Right lobe of liver (tissue), 6 donors: Measurements from ENCODE around the gene LRRC10. TPM values are rescaled to one million over a fixed set of nuclear protein-coding genes. Genes with fewer than 3 reads are reported as not detected.

Experiments used
- ATAC-seq, 4 donors: fragments of 200-7000 bp; cut with Tn5 transposase; one replicate each; pipeline ENCODE4 v1.9.1; 2020; ENCODE audit warnings: mild to moderate bottlenecking in 4 of 4, moderate library complexity in 4 of 4
- DNase-seq, 3 donors: peaks; one replicate each; pipeline ENCODE4 v3.0.0-alpha.2; 2020
- H3K27ac ChIP-seq, 3 donors: fragments of 200-600 bp; one replicate each; pipeline ENCODE4 v1.8.0; 2022
- H3K27me3 ChIP-seq, 2 donors: fragments of 200-600 bp; one replicate each; pipeline ENCODE4 v1.8.0; 2022
- H3K36me3 ChIP-seq, 4 donors: fragments of 200-600 bp; sonication (generic) in 1 of 4; one replicate each; pipeline versions ENCODE4 v1.5.1 to v1.8.0; 2017 to 2022; ENCODE audit warnings: control low read depth in 1 of 4
- H3K4me1 ChIP-seq, 4 donors: fragments of 200-600 bp; sonication (generic) in 1 of 4; one replicate each; pipeline versions ENCODE4 v1.5.1 to v1.8.0; 2017 to 2022; ENCODE audit warnings: control low read depth in 1 of 4
- H3K4me3 ChIP-seq, 3 donors: fragments of 200-600 bp; one replicate each; pipeline ENCODE4 v1.8.0; 2022
- H3K9me3 ChIP-seq, 4 donors: fragments of 200-600 bp; sonication (generic) in 1 of 4; one replicate each; pipeline versions ENCODE4 v1.5.1 to v1.8.0; 2017 to 2022; ENCODE audit warnings: control low read depth in 1 of 4
- POLR2A ChIP-seq: fragments of 450-650 bp; IDR thresholded peaks from one replicate; pipeline ENCODE4 v1.6.1; 2017; ENCODE audit warnings: antibody characterized with exemption, mild to moderate bottlenecking
- WGBS: methylation state at CpG from one replicate; pipeline ENCODE4 v1.1.6; 2018; ENCODE audit warnings: low coverage, low lambda C conversion rate; ENCODE audit not compliant: insufficient coverage; ENCODE audit errors: missing lambda C conversion rate; 5-methylcytosine and 5-hydroxymethylcytosine counted together
- intact Hi-C, 2 donors: fragments of 100-400 bp; cut with DNase I; formaldehyde crosslinking; loops; one replicate each; pipeline versions ENCODE4 v1.11.2 to v1.14.1; 2022
- total RNA-seq, 6 experiments: library from RNA; depleted of rRNA in 2 of 6; stranded (reverse); fragments of >200 nt in 2 of 6; fragmentation: NEBNext Ultra II Directional in 3 of 6; extraction: Animal tissue kit (Norgen Biotek cat#: 25700) in 3 of 6; gene quantifications; one replicate each; pipeline versions ENCODE4 v1.1.0 to v1.2.4, GENCODE V29; 2016 to 2023
- TF ChIP-seq, protein P1 (sequence below), 4 donors: fragments of 200-600 bp in 3 of 4; fragments of 450-650 bp in 1 of 4; IDR thresholded peaks; one replicate each; pipeline versions ENCODE4 v1.5.1 to v1.8.0; 2016 to 2022; ENCODE audit warnings: antibody characterized with exemption in 4 of 4, mild to moderate bottlenecking in 2 of 4
- donor health status: DM: no; HTN: yes; CAD: no.
- donor health status: DM: no; HTN: no; CAD: no.
- donor health status: DM: no; HTN: no; CAD: no.
- donor health status: DM: no; HTN: yes; CAD: no.
- donor health status: DM: no; HTN: yes; CAD: no.

Gene LRRC10
- total RNA-seq, 6 experiments from 2014 or later = not detected

DNA sequence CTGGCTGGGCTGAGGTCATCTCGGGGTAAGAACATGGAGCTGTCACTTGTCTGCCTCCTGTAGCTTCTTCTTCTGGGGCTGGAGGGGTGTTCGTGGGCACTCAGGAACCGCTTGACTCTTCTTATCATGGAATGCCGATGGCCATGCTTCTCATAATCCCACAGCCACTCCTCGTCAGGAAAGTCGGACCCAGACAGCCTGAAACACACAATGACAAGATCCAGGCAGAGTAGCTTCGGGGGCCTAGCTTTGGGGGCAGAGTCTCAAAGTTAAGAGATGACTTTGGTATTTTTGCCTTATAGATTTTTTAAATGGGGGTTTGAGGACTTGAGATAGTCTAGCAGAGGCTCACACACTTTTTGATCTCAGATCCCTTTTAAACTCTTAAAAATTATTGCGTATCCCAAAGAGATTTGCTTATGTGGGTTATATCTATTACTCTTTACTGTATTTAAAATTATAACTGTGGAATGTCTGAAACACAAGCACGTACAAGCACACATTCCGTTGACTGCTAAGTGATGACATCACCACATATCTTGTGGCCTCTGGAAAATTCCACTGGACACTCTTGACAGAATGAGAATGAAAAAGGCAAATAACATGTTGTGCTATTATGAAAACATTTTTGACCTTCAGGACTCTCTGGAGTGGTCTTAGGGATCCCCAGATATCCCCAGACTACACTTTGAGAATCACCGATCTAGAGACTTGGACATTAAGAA lies 45.1 kb upstream of the LRRC10 start:
- H3K4me3 ChIP-seq = no peak overlapping the region
- TF ChIP-seq POLR2A = no peak
- TF ChIP-seq, protein P1, sequence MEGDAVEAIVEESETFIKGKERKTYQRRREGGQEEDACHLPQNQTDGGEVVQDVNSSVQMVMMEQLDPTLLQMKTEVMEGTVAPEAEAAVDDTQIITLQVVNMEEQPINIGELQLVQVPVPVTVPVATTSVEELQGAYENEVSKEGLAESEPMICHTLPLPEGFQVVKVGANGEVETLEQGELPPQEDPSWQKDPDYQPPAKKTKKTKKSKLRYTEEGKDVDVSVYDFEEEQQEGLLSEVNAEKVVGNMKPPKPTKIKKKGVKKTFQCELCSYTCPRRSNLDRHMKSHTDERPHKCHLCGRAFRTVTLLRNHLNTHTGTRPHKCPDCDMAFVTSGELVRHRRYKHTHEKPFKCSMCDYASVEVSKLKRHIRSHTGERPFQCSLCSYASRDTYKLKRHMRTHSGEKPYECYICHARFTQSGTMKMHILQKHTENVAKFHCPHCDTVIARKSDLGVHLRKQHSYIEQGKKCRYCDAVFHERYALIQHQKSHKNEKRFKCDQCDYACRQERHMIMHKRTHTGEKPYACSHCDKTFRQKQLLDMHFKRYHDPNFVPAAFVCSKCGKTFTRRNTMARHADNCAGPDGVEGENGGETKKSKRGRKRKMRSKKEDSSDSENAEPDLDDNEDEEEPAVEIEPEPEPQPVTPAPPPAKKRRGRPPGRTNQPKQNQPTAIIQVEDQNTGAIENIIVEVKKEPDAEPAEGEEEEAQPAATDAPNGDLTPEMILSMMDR (IDR thresholded peaks at IDR 0.05) = no peak
- H3K4me1 ChIP-seq = no peaks in the 10 kb centered on the region
- DNase-seq = no peak
- 64% methylated on average over 4 of the region's 11 CpGs for WGBS
- peak in 1 of 4 donors; percentile 32 for ATAC-seq
- no peaks in the 10 kb centered on the region for H3K27me3 ChIP-seq
- H3K9me3 ChIP-seq = no peaks in the 10 kb centered on the region
- H3K36me3 ChIP-seq = no peaks in the 10 kb centered on the region
- peak overlapping the region in 2 of 3 donors; percentile 2 to 33 for H3K27ac ChIP-seq
- intact Hi-C loops = no loop called here

DNA sequence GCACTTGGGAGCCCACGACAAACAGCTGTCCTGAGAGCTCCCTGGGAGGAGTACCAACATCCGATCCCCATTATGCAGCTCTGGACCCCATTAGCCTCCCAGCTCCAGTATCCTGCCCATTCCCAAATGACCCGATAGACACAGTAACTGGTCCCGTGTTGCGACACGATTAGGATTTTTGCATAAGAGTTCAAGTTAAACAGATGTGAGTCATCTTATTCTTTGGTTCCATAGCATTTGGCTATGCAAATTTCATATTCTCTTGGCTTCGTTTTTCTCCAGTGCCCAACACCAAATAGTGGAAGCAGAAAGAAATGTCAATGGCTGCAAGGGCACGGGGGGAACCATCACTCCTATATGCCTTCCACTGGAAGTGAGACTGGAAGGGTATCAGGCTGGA lies 43.0 kb upstream of the LRRC10 start:
- WGBS = 71% methylated on average over 7 of the region's 8 CpGs
- H3K27ac ChIP-seq = no peak overlapping the region
- intact Hi-C loops = no loop called here
- H3K27me3 ChIP-seq = no peaks in the 10 kb centered on the region
- H3K4me3 ChIP-seq = no peak overlapping the region
- no peak for DNase-seq
- TF ChIP-seq, protein P1 (IDR thresholded peaks at IDR 0.05) = no peak
- H3K9me3 ChIP-seq = no peaks in the 10 kb centered on the region
- no peaks in the 10 kb centered on the region for H3K36me3 ChIP-seq
- no peak for ATAC-seq
- no peaks in the 10 kb centered on the region for H3K4me1 ChIP-seq

DNA sequence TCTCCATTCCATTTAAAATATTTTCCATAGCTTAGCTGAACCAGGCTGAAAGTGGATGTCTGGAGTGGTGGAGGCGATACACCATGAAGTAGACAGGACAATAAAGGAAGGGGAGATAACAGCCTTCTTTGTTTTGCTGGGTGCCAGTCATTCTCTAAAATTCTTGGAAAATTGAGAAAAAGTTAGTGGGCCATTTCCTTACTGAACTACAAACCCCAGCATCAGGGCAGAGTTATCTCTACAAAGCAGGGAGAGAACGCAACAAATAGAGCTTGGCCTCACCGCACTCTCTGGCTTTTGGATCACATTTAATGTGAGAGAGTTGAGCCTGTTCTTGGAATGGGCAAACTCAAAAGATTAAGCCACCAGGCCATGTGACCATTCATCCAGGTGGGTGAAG lies 41.2 kb upstream of the LRRC10 start:
- intact Hi-C loops = no loop called here
- no peak overlapping the region for H3K4me3 ChIP-seq
- H3K4me1 ChIP-seq = no peaks in the 10 kb centered on the region
- no peaks in the 10 kb centered on the region for H3K36me3 ChIP-seq
- no peak for DNase-seq
- H3K9me3 ChIP-seq = no peaks in the 10 kb centered on the region
- WGBS = 83% methylated on average over 3 of the region's 3 CpGs
- no peaks in the 10 kb centered on the region for H3K27me3 ChIP-seq
- no peak overlapping the region for H3K27ac ChIP-seq
- ATAC-seq = no peak
- TF ChIP-seq POLR2A = no peak
- TF ChIP-seq, protein P1 (IDR thresholded peaks at IDR 0.05) = no peak

DNA sequence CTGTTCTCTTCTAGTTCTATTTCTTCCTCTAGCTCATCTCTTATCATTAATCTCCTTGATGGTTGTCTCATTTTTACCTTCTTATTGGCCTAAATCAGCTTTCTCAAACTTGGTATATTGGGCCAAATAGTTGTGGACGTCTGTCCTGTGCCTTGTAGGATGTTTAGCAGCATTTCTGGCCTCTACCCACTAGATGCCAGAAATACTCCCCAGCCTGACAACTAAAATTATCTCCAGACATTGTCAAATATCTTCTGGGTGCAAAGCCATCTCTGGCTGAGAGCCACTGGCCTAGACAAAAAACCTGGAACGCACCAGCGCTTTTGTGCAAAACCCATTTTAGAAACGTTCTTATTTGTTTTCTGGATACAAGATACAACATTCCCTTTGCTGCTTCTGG lies 38.8 kb upstream of the LRRC10 start:
- no peaks in the 10 kb centered on the region for H3K36me3 ChIP-seq
- no peak overlapping the region for H3K4me3 ChIP-seq
- H3K4me1 ChIP-seq = no peaks in the 10 kb centered on the region
- no peaks in the 10 kb centered on the region for H3K9me3 ChIP-seq
- TF ChIP-seq POLR2A = no peak
- TF ChIP-seq, protein P1 (IDR thresholded peaks at IDR 0.05) = no peak
- no peak overlapping the region for H3K27ac ChIP-seq
- no peak for ATAC-seq
- intact Hi-C loops = no loop called here
- WGBS = 48% methylated on average over 4 of the region's 4 CpGs
- no peak for DNase-seq
- no peaks in the 10 kb centered on the region for H3K27me3 ChIP-seq
